Gastrocnemius medialis (tissue), 4 donors: ENCODE data around the gene ITPR1.

Experiments
- CTCF ChIP-seq, 5 experiments: fragments of 450-650 bp in 3 of 5; fragments of 200-600 bp in 2 of 5; sonication (generic) in 2 of 5; IDR thresholded peaks in 4 of 5; conservative IDR thresholded peaks in 1 of 5; 1 replicate in 4 of 5; 2 replicates in 1 of 5; pipeline ENCODE4 v1.5.1; 2016 to 2019; ENCODE audit warnings: antibody characterized with exemption in 5 of 5, mild to moderate bottlenecking in 3 of 5, moderate library complexity in 3 of 5
- POLR2A ChIP-seq, 2 donors: fragments of 450-650 bp; IDR thresholded peaks; one replicate each; pipeline ENCODE4 v1.6.1; 2017; ENCODE audit warnings: antibody characterized with exemption in 2 of 2, mild to moderate bottlenecking in 2 of 2, moderate library complexity in 2 of 2

GRCh38 chr3:4690277-4690676 is 197.1 kb downstream of the ITPR1 start:
- TF ChIP-seq CTCF (IDR thresholded peaks at IDR 0.05 in 4 of 5, conservative IDR thresholded peaks at IDR 0.05 in 1 of 5): no peak
- no peak for TF ChIP-seq POLR2A (IDR thresholded peaks at IDR 0.05)
